ENCODE data around the gene DNAJC22.

Gene DNAJC22

DNA sequence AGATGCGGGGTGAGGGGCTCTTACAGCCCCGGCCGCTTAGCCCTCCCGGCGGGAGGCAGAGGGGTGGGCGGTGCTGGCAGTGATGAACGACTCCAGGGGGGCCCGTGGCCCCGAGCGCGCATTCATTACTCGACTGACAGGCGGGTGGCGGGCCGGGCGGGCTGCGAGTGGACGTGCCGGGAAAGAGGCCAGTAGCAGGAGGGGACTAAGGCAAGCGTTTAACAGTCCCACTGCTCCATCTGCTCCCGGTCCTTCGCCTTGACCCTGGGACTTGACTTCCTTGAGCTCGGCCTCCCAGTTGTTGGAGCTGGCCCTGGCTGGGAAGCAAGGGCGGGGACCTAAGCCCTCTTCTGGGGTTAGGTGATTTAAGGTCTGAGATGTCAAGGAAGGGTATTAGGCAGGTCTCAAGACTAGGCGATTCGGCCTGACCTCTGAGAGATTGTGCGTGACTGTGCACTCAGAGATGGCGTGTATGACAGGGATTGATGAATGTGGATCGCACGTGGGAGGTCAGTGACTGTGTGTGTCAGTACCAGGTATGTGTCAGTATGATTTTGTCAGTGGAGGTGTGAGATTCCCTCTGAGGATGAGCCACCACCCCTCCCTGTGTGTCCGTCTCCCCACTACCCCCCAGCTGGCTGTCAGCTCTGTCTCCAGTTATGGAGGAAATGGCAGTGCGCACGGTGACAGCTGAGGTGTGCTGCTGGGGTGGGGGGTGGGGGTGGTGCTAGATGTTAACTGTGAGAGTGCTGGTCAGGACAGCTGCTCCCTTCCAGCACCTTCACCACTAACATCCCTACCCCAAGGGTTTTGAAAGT, 3.6 kb upstream of the DNAJC22 start:
- ChIA-PET POLR2A (interaction anchor here (1.0 to 1.5 kb wide), 2 partner anchors 11 to 20 kb away, joined by 3 to 5 read pairs; partner anchors contain the start of gene TROAP), CTCF (interaction anchor here (0.7 to 4.0 kb wide), 36 partner anchors 9 to 435 kb away, joined by 3 to 174 read pairs (median 4); partner anchors contain the start of genes PRPH, SPATS2, TMBIM6 and TROAP)
- DNase-seq (ENCODE audit: extremely low spot score): no peak
- TF ChIP-seq CTCF (IDR thresholded peaks at IDR 0.05; ENCODE audit: control extremely low read depth, extremely low read depth, low read depth, missing control alignments): peak; percentile 13

DNA sequence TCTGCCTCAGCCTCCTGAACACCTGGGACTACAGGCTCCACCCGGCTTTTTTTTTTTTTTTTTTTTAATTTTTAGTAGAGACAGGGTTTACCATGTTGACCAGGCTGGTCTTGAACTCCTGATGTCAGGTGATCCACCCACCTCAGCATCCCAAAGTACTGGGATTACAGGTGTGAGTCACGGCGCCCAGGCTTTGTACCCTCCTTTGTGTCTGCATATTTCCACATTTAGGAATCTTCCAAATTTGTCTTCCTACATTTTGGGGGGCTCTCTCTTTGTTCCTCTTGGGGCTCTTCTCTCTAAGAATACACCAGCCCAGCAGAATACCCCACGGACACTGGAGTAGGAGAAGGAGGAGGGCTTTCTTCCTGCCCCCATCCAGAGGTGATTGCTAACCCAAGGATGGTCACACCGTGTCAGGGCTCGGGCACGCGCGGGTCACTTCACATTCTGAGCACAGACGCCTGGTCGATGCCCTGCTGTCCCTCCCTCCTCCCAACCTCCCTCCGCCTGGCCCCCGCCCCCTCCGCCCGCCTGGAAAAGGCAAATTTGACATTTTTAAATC, 2.1 kb upstream of the DNAJC22 start:
- POLR2A ChIA-PET: no interaction called here
- no peak for DNase-seq (ENCODE audit: extremely low spot score)
- no peak for TF ChIP-seq CTCF (IDR thresholded peaks at IDR 0.05; ENCODE audit: control extremely low read depth, extremely low read depth, low read depth, missing control alignments)
- CTCF ChIA-PET: interaction anchor here (3.6 to 4.0 kb wide), 4 partner anchors 13 to 51 kb away, joined by 22 to 174 read pairs (median 78); partner anchors contain the start of genes PRPH and SPATS2

DNA sequence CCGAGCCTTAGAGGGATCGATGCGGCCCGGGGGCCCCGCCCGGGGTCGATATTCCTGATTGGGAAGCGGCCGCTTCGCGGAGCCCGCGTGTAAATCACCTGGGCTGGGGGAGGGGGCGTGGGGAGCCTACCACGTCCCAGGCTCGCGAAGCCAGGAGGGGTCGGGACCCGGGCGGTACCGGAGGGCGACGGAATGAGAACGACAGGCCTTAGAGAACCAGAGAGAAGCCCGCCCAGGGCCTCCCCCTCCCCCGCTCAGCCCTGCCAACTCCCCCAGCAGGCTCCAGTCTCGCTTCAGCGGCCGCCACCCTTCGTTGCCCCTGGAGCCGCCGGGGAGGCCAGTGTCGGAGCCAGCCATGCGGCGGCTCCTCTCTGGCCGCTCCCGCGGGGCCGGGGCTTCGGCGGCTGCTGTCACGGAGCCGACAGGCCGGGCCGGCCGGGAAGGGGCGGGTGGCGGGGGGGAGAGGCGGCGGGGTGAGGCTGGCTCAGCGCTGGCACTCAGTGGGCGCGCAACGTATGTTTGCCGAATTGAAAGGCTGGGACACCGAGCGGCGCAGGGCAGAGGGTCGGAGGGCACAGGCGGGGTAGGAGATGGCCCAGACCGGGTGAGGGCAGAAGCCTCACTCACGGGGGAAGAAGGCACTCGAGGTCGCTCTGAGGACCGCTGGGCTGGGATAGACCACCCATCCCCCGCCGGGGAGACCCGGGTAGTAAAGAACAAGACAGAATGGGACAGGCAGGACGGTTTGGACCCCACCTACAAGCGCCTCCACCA, 1.4 kb upstream of the DNAJC22 start:
- no peak for TF ChIP-seq CTCF (IDR thresholded peaks at IDR 0.05; ENCODE audit: control extremely low read depth, extremely low read depth, low read depth, missing control alignments)
- CTCF ChIA-PET: interaction anchor here (2.8 to 9.6 kb wide), 5 partner anchors 8 to 232 kb away, joined by 16 to 239 read pairs (median 88); partner anchors contain the start of genes C1QL4 and PRPH
- DNase-seq (ENCODE audit: extremely low spot score): peak; percentile 72
- POLR2A ChIA-PET: no interaction called here

GRCh38 chr12:49345825-49346658, 646 bp upstream of the DNAJC22 start:
- ChIA-PET POLR2A (interaction anchor here (0.9 kb wide), 1 partner anchor 79 kb away, joined by 3 read pairs; no protein-coding TSS in a partner anchor), CTCF (interaction anchor here (1.0 to 9.6 kb wide), 16 partner anchors 8 to 231 kb away, joined by 3 to 239 read pairs (median 16); partner anchors contain the start of genes C1QL4, PRPH, SPATS2 and TROAP)
- DNase-seq (ENCODE audit: extremely low spot score): peak; percentile 37
- no peak for TF ChIP-seq CTCF (IDR thresholded peaks at IDR 0.05; ENCODE audit: control extremely low read depth, extremely low read depth, low read depth, missing control alignments)

GRCh38 chr12:49347311-49348193, 864 bp downstream of the DNAJC22 start:
- peak; percentile 95 for TF ChIP-seq CTCF (IDR thresholded peaks at IDR 0.05; ENCODE audit: control extremely low read depth, extremely low read depth, low read depth, missing control alignments)
- ChIA-PET POLR2A (interaction anchor here (0.6 to 1.0 kb wide), 2 partner anchors 19 to 82 kb away, joined by 3 to 5 read pairs; partner anchors contain the start of gene SPATS2), CTCF (interaction anchor here (0.6 to 9.6 kb wide), 68 partner anchors 10 to 410 kb away, joined by 3 to 239 read pairs (median 4); partner anchors contain the start of genes C1QL4, KCNH3, PRPH and SPATS2)
- peak; percentile 90 for DNase-seq (ENCODE audit: extremely low spot score)

Measured in GM10248 (cell line).